T47D (cell line): ENCODE results near the gene SYT1.

Experiments
- DNase-seq, 2 experiments: peaks; one replicate each; pipeline versions ENCODE4 v3.0.0 to v3.0.0-alpha.2; 2011 to 2012; ENCODE audit warnings: low read depth in 1 of 2, low spot score in 1 of 2
- JUND ChIP-seq: IDR thresholded peaks from 2 replicates; pipeline ENCODE4 v1.6.1; 2012; ENCODE audit warnings: low read depth
- in situ Hi-C: cut with HindIII; loops from 2 replicates; pipeline ENCODE4 v1.10.0; 2016; ENCODE audit warnings: low sequenced_read_pairs, low pct_unique_long_range_greater_than_20kb

Gene SYT1

DNA sequence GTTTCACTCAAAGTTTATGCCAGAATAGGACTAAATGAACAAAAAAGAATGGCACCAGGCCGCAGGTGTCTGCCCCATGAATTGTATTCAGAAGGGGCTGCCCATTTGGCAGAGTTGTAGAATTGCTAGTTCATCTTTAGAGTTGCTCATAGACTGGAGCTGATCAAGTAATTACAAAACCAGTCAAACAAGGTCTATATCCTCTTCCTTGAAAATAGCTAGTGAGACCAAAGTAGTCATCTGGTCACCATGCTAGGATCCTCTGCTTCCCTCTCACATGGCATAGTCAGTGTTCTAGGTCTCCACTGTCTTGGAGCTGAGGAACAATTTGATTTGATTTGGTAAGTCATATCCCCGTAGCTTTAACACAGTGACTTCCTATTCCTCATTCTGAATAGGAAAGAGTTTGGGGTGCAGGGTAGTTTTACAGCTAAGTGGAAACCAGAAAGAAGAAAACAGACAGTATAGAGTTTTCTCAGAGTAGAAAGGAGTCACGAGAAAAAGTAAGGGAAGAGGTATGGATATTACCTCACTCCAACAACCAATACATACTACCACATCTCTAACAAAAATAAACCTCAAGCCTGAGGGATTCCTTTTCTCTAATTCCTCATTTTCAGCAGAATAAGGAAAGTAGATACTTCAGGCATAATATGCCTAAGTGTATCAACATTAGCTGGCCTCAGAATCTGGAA, 574.1 kb downstream of the SYT1 start:
- TF ChIP-seq JUND = no peak
- in situ Hi-C loops = no loop called here
- peak in 1 of 2 experiments; percentile 27 for DNase-seq

GRCh38 chr12:79439175-79439825, 574.7 kb downstream of the SYT1 start:
- DNase-seq = no peak
- in situ Hi-C loops = no loop called here
- no peak for TF ChIP-seq JUND

GRCh38 chr12:79441534-79441933, 577.0 kb downstream of the SYT1 start:
- in situ Hi-C loops = no loop called here
- DNase-seq = no peak
- TF ChIP-seq JUND = no peak

GRCh38 chr12:79442396-79442795, 577.8 kb downstream of the SYT1 start:
- TF ChIP-seq JUND = no peak
- in situ Hi-C loops = no loop called here

GRCh38 chr12:79444089-79444488, 579.5 kb downstream of the SYT1 start:
- DNase-seq = no peak
- in situ Hi-C loops = no loop called here
- TF ChIP-seq JUND = no peak

More at GRCh38 chr12:79442396-79442795, 577.8 kb downstream of the SYT1 start:
- DNase-seq = no peak

DNA sequence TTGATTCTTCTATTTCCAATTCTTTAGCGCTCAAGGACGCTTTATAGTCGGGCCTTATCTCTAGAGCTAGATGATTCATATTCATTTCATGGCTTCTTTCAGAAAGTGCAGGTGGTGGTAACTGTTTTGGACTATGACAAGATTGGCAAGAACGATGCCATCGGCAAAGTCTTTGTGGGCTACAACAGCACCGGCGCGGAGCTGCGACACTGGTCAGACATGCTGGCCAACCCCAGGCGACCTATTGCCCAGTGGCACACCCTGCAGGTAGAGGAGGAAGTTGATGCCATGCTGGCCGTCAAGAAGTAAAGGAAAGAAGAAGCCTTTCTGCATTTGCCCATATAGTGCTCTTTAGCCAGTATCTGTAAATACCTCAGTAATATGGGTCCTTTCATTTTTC, 584.2 kb downstream of the SYT1 start:
- TF ChIP-seq JUND = no peak
- DNase-seq = peak in 1 of 2 experiments; percentile 28
- in situ Hi-C loops = no loop called here

DNA sequence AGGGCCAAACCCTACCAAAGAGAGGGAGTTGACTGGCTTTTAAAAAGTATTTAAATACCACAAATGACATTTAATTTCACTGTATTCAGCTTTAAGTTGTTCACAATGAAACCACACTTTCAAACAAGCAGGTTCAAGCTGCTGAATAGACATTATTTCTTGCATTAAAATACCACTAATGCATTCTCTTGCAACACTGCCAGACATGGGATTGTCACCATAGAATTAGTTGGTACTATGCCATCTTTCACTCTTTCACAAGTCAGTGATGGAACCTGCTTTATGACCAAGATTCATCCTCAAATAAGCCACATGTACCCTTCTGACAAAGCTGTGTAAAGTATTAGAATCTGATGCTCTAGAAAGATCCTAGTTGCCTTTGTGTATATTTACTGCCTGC, 586.8 kb downstream of the SYT1 start:
- no peak for TF ChIP-seq JUND
- no peak for DNase-seq
- in situ Hi-C loops = no loop called here

- DNase-seq = peak in 1 of 2 experiments; percentile 45
- in situ Hi-C loops = no loop called here
- TF ChIP-seq JUND = no peak
Measured at GRCh38 chr12:79451978-79452377, 587.4 kb downstream of the SYT1 start.

GRCh38 chr12:79452906-79453305, 588.3 kb downstream of the SYT1 start:
- no peak for TF ChIP-seq JUND
- in situ Hi-C loops = no loop called here
- peak in 1 of 2 experiments; percentile 12 for DNase-seq

DNA sequence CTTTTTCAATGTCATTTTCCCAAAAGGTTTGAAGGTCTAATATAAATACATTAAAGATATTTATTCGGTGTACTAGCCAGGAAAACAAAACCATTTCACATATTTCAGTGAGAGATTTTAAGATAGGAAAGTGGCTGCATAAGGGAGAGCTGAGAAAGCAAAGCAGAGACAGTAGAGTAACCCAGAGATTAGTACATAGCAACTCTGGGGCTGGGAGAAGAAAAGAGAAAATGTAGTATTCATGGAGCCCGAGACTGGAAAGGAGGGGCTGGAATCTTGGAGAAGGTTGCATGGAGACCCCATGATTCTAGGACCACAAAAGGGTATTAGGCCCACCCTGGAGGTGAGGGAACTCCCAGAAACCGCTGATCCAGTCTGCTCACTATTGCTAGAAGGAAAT, 589.2 kb downstream of the SYT1 start:
- in situ Hi-C loops = no loop called here
- DNase-seq = no peak
- TF ChIP-seq JUND = no peak

DNA sequence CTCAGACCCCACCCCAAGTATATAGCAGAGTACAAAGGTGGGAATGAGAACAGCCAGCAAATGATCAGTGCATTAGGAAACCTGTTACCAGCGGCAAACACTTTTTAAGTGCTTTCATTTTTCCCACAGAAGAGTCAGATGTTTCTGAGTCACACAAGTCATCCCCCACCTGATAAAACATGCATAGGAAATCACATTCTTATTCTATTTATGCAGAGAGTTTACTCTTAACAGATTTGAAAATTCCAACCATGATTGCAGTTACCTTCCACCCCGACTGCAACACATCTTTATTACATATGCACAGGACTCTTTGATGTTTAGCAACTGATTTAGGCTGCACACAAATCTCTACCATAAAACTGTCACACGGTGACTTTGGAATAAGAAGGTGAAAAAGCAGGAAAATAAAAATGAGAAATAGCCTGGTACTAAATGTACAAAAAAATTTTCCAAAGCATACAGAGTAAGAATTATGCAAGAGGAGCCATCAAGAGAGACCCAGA, 589.8 kb downstream of the SYT1 start:
- TF ChIP-seq JUND = no peak
- no peak for DNase-seq
- in situ Hi-C loops = no loop called here

DNA sequence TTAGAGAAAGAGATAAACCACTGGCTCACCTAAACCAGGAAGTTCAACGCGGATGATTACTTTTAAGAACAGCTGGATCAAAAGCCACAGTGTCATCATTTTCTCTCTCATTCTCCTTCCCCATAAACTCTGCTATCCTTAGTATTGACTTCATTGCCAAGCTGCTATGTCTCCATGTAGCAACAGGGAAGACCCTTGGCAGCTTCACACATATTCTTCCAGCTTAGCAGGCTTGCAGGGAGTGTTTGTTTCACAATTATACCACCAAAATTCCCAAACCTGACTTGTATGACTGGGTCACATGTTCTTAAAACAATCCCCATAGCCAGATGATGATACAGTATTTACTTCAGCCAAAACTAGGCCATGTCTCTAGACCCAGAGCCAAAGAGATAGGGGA, 590.7 kb downstream of the SYT1 start:
- no peak for DNase-seq
- in situ Hi-C loops = no loop called here
- no peak for TF ChIP-seq JUND

- no peak for DNase-seq
- no peak for TF ChIP-seq JUND
- in situ Hi-C loops = no loop called here
Measured at GRCh38 chr12:79482323-79482722, 617.7 kb downstream of the SYT1 start.
